Activated T-helper 2 cell treated with anti-CD3 and anti-CD28 coated beads, Interferon-gamma antibody, Interleukin-2, Interleukin-4, amounts not matched to agents 10 μg/mL and 5 μg/mL and 100 μg/mL, durations not matched to agents 14 hours and 24 hours and 36 hours (primary cell): ENCODE results near the gene LTB. TPM values are rescaled to one million over a fixed set of nuclear protein-coding genes. Genes with fewer than 3 reads are reported as not detected.

Experiments used
- DNase-seq: peaks from one replicate; pipeline ENCODE4 v3.0.0; 2021; ENCODE audit warnings: low spot score
- H3K27ac Mint-ChIP-seq: one replicate; pipeline ENCODE4 v1.8.0; 2021; ENCODE audit warnings: mixed read lengths
- H3K27me3 Mint-ChIP-seq: one replicate; pipeline ENCODE4 v1.8.0; 2021; ENCODE audit warnings: low read depth, mixed read lengths
- H3K36me3 Mint-ChIP-seq: one replicate; pipeline ENCODE4 v1.8.0; 2021; ENCODE audit warnings: low read depth, mixed read lengths
- H3K4me1 Mint-ChIP-seq: one replicate; pipeline ENCODE4 v1.8.0; 2021; ENCODE audit warnings: low read depth, mixed read lengths
- H3K4me3 Mint-ChIP-seq: one replicate; pipeline ENCODE4 v1.8.0; 2021; ENCODE audit warnings: low read depth, mild to moderate bottlenecking, moderate library complexity, mixed read lengths
- H3K9me3 Mint-ChIP-seq: one replicate; pipeline ENCODE4 v1.8.0; 2021; ENCODE audit warnings: mixed read lengths
- intact Hi-C: fragments of 100-400 bp; cut with micrococcal nuclease; formaldehyde crosslinking; loops from one replicate; pipeline ENCODE4 v1.15.1; 2023
- total RNA-seq: library from RNA; stranded (reverse); gene quantifications from 2 replicates; pipeline ENCODE4 v1.2.3, GENCODE V29; 2022

Gene LTB
- total RNA-seq, 1 donor from 2014 or later: 16.6 TPM

- intact Hi-C loops: loop anchor here (10.0 kb wide), 1 partner anchor 246 kb away; the partner anchor contains the start of gene HSPA1B
- H3K36me3 Mint-ChIP-seq: peaks cover 53% of the 10 kb centered on the region
- H3K4me1 Mint-ChIP-seq: peaks cover 73% of the 10 kb centered on the region
- peak overlapping the region; percentile 28 for H3K27ac Mint-ChIP-seq
- peak overlapping the region; percentile 76 for H3K4me3 Mint-ChIP-seq
- peaks cover 3% of the 10 kb centered on the region for H3K27me3 Mint-ChIP-seq
- H3K9me3 Mint-ChIP-seq: no peaks in the 10 kb centered on the region
- no peak for DNase-seq
These were observed 3.8 kb downstream of the LTB start for GRCh38 chr6:31578184-31579118.

- H3K27ac Mint-ChIP-seq: no peak overlapping the region
- peak overlapping the region; percentile 92 for H3K4me3 Mint-ChIP-seq
- intact Hi-C loops: loop anchor here (10.0 kb wide), 1 partner anchor 247 kb away; the partner anchor contains the start of gene HSPA1B
- no peaks in the 10 kb centered on the region for H3K9me3 Mint-ChIP-seq
- H3K4me1 Mint-ChIP-seq: peaks cover 77% of the 10 kb centered on the region
- H3K27me3 Mint-ChIP-seq: peaks cover 4% of the 10 kb centered on the region
- DNase-seq: no peak
- peaks cover 61% of the 10 kb centered on the region for H3K36me3 Mint-ChIP-seq
These were observed 4.7 kb downstream of the LTB start for GRCh38 chr6:31577579-31577966.

- H3K4me1 Mint-ChIP-seq: peaks cover 75% of the 10 kb centered on the region
- H3K27me3 Mint-ChIP-seq: peaks cover 4% of the 10 kb centered on the region
- H3K27ac Mint-ChIP-seq: peak overlapping the region; percentile 95
- intact Hi-C loops: loop anchor here (1.0 to 10.0 kb wide), 2 partner anchors 9 to 248 kb away; partner anchors contain the start of gene HSPA1B
- peak; percentile 54 for DNase-seq
- H3K36me3 Mint-ChIP-seq: peaks cover 64% of the 10 kb centered on the region
- no peaks in the 10 kb centered on the region for H3K9me3 Mint-ChIP-seq
- H3K4me3 Mint-ChIP-seq: peak overlapping the region; percentile 92
These were observed 5.2 kb downstream of the LTB start for GRCh38 chr6:31576897-31577578.

GRCh38 chr6:31575952-31576685, 6.1 kb downstream of the LTB start:
- Mint-ChIP-seq H3K27me3 (peaks cover 4% of the 10 kb centered on the region), H3K4me1 (peaks cover 77% of the 10 kb centered on the region), H3K36me3 (peaks cover 61% of the 10 kb centered on the region), H3K27ac (peak overlapping the region; percentile 95), H3K9me3 (no peaks in the 10 kb centered on the region), H3K4me3 (peak overlapping the region; percentile 92)
- intact Hi-C loops: loop anchor here (1.0 to 10.0 kb wide), 2 partner anchors 8 to 249 kb away; partner anchors contain the start of gene HSPA1B
- DNase-seq: no peak

- DNase-seq: peak; percentile 74
- peaks cover 56% of the 10 kb centered on the region for H3K36me3 Mint-ChIP-seq
- peak within 1 kb of the TSS; percentile 92 for H3K4me3 Mint-ChIP-seq
- intact Hi-C loops: loop anchor here (10.0 kb wide), 1 partner anchor 249 kb away; the partner anchor contains the start of gene HSPA1B
- peaks cover 4% of the 10 kb centered on the region for H3K27me3 Mint-ChIP-seq
- peaks cover 77% of the 10 kb centered on the region for H3K4me1 Mint-ChIP-seq
- H3K9me3 Mint-ChIP-seq: no peaks in the 10 kb centered on the region
- H3K27ac Mint-ChIP-seq: peak within 1 kb of the TSS; percentile 95
These were observed 6.8 kb downstream of the LTB start, which contains the start of gene TNF for GRCh38 chr6:31575335-31575901. Gene TNF (plus strand): TSS chr6:31575565. CDS start chr6:31575742, 177 bp downstream.

DNA sequence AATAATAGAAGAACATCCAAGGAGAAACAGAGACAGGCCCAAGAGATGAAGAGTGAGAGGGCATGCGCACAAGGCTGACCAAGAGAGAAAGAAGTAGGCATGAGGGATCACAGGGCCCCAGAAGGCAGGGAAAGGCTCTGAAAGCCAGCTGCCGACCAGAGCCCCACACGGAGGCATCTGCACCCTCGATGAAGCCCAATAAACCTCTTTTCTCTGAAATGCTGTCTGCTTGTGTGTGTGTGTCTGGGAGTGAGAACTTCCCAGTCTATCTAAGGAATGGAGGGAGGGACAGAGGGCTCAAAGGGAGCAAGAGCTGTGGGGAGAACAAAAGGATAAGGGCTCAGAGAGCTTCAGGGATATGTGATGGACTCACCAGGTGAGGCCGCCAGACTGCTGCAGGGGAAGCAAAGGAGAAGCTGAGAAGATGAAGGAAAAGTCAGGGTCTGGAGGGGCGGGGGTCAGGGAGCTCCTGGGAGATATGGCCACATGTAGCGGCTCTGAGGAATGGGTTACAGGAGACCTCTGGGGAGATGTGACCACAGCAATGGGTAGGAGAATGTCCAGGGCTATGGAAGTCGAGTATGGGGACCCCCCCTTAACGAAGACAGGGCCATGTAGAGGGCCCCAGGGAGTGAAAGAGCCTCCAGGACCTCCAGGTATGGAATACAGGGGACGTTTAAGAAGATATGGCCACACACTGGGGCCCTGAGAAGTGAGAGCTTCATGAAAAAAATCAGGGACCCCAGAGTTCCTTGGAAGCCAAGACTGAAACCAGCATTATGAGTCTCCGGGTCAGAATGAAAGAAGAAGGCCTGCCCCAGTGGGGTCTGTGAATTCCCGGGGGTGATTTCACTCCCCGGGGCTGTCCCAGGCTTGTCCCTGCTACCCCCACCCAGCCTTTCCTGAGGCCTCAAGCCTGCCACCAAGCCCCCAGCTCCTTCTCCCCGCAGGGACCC, 7.8 kb downstream of the LTB start:
- H3K27me3 Mint-ChIP-seq: peaks cover 4% of the 10 kb centered on the region

DNA sequence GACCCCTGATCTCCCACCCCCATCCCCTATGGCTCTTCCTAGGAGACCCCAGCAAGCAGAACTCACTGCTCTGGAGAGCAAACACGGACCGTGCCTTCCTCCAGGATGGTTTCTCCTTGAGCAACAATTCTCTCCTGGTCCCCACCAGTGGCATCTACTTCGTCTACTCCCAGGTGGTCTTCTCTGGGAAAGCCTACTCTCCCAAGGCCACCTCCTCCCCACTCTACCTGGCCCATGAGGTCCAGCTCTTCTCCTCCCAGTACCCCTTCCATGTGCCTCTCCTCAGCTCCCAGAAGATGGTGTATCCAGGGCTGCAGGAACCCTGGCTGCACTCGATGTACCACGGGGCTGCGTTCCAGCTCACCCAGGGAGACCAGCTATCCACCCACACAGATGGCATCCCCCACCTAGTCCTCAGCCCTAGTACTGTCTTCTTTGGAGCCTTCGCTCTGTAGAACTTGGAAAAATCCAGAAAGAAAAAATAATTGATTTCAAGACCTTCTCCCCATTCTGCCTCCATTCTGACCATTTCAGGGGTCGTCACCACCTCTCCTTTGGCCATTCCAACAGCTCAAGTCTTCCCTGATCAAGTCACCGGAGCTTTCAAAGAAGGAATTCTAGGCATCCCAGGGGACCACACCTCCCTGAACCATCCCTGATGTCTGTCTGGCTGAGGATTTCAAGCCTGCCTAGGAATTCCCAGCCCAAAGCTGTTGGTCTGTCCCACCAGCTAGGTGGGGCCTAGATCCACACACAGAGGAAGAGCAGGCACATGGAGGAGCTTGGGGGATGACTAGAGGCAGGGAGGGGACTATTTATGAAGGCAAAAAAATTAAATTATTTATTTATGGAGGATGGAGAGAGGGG, 8.8 kb downstream of the LTB start:
- no peak for DNase-seq
- no peaks in the 10 kb centered on the region for H3K9me3 Mint-ChIP-seq
- H3K36me3 Mint-ChIP-seq: peaks cover 44% of the 10 kb centered on the region
- H3K4me3 Mint-ChIP-seq: peak overlapping the region; percentile 92
- peaks cover 76% of the 10 kb centered on the region for H3K4me1 Mint-ChIP-seq
- H3K27ac Mint-ChIP-seq: peak overlapping the region; percentile 95
- H3K27me3 Mint-ChIP-seq: peaks cover 6% of the 10 kb centered on the region
- intact Hi-C loops: loop anchor here (2.0 to 10.0 kb wide), 2 partner anchors 79 to 251 kb away; partner anchors contain the start of genes BAG6 and HSPA1B

More for the DNA sequence above, 7.8 kb downstream of the LTB start:
- intact Hi-C loops: loop anchor here (10.0 kb wide), 1 partner anchor 250 kb away; the partner anchor contains the start of gene HSPA1B
- H3K27ac Mint-ChIP-seq: peak overlapping the region; percentile 95
- peak overlapping the region; percentile 92 for H3K4me3 Mint-ChIP-seq
- H3K36me3 Mint-ChIP-seq: peaks cover 50% of the 10 kb centered on the region
- H3K4me1 Mint-ChIP-seq: peaks cover 76% of the 10 kb centered on the region
- DNase-seq: no peak
- H3K9me3 Mint-ChIP-seq: no peaks in the 10 kb centered on the region

DNA sequence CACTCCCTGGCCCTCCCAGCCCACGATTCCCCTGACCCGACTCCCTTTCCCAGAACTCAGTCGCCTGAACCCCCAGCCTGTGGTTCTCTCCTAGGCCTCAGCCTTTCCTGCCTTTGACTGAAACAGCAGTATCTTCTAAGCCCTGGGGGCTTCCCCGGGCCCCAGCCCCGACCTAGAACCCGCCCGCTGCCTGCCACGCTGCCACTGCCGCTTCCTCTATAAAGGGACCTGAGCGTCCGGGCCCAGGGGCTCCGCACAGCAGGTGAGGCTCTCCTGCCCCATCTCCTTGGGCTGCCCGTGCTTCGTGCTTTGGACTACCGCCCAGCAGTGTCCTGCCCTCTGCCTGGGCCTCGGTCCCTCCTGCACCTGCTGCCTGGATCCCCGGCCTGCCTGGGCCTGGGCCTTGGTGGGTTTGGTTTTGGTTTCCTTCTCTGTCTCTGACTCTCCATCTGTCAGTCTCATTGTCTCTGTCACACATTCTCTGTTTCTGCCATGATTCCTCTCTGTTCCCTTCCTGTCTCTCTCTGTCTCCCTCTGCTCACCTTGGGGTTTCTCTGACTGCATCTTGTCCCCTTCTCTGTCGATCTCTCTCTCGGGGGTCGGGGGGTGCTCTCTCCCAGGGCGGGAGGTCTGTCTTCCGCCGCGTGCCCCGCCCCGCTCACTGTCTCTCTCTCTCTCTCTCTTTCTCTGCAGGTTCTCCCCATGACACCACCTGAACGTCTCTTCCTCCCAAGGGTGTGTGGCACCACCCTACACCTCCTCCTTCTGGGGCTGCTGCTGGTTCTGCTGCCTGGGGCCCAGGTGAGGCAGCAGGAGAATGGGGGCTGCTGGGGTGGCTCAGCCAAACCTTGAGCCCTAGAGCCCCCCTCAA, 9.9 kb downstream of the LTB start, which contains the start of gene LTA:
LTA (plus strand) TSS at position 249 of the 871 bp plus-strand sequence; CDS start at position 703, 454 bp downstream.
- Mint-ChIP-seq H3K9me3 (no peaks in the 10 kb centered on the region), H3K4me3 (peak within 1 kb of the TSS; percentile 92), H3K27ac (peak within 1 kb of the TSS; percentile 95), H3K36me3 (peaks cover 35% of the 10 kb centered on the region), H3K4me1 (peaks cover 83% of the 10 kb centered on the region), H3K27me3 (peaks cover 6% of the 10 kb centered on the region)
- intact Hi-C loops: loop anchor here (2.0 to 10.0 kb wide), 2 partner anchors 81 to 253 kb away; partner anchors contain the start of genes BAG6 and HSPA1B
- DNase-seq: peak; percentile 60

DNA sequence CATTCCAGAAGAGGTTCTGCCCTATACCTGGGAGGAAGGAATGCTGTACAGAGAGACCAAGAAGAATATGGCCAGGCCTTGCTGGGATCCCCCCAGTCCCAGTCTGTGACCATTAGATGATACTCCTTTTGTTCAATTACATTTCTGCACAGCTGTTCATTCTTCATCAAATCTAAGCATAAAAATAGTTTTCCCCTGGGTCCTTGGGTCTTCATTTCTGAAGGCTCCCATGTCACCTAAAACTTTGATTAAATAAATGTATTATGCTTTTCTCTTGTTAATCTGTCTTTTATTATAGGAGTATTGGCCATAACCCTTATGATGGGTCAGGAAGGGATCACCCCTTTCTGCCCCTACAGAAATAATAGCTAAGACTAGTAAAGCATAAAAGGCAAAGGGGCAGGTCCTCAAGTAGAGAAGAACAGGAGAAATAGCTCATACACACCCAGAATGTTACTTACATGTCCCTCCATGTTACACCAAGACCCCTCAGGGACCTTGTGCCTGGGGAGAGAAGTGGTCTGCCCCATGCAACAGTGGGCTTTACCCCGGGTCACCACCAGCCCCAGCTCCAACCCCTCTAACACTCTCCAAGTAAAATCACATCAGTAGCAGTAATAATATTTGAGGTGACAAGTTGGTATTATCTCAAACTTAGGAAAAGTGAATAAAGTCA, 12.2 kb downstream of the LTB start:
- H3K36me3 Mint-ChIP-seq: peaks cover 19% of the 10 kb centered on the region
- DNase-seq: no peak
- H3K4me3 Mint-ChIP-seq: no peak overlapping the region
- intact Hi-C loops: loop anchor here (10.0 kb wide), 1 partner anchor 255 kb away; the partner anchor contains the start of gene HSPA1B
- H3K9me3 Mint-ChIP-seq: no peaks in the 10 kb centered on the region
- no peak overlapping the region for H3K27ac Mint-ChIP-seq
- H3K4me1 Mint-ChIP-seq: peaks cover 71% of the 10 kb centered on the region
- H3K27me3 Mint-ChIP-seq: peaks cover 13% of the 10 kb centered on the region
